ENCODE data around the gene KY.

DNA sequence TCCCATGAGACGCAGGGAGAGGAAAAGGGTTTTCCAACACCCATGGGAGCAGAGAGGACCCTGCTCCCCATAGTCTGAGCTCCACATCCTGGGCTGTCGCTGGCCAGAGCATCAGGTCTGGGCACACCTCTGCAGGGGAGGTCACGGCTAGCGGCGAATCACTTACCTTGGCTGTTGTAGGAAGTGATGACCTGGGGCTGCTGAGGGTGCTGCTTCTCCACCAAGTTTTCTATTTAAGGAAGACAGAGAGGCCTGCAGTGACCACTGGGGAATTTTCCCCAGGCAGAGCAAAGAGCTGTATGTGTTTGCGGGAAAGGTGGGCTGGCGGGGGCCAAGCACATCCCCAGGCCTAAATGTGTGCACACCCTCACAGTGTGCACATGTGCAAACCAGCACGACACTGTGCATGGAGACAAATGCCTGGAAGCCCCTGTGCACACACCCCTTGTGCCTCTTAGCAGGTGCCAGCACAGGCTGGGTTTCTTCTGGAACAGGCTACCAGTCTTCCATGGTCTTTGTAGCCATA is 7.6 kb downstream of the KY start:
- TF ChIP-seq, protein P1, sequence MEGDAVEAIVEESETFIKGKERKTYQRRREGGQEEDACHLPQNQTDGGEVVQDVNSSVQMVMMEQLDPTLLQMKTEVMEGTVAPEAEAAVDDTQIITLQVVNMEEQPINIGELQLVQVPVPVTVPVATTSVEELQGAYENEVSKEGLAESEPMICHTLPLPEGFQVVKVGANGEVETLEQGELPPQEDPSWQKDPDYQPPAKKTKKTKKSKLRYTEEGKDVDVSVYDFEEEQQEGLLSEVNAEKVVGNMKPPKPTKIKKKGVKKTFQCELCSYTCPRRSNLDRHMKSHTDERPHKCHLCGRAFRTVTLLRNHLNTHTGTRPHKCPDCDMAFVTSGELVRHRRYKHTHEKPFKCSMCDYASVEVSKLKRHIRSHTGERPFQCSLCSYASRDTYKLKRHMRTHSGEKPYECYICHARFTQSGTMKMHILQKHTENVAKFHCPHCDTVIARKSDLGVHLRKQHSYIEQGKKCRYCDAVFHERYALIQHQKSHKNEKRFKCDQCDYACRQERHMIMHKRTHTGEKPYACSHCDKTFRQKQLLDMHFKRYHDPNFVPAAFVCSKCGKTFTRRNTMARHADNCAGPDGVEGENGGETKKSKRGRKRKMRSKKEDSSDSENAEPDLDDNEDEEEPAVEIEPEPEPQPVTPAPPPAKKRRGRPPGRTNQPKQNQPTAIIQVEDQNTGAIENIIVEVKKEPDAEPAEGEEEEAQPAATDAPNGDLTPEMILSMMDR (IDR thresholded peaks at IDR 0.05; ENCODE audit: low read depth, low read length, poor library complexity, severe bottlenecking): no peak
- no peak for TF ChIP-seq EZH2phosphoT487 (IDR thresholded peaks at IDR 0.05; ENCODE audit: borderline replicate concordance, low read length)

Data from DOHH2 (cell line).